NK-92 treated with Interleukin-12 subunit alpha and Interleukin-12 subunit beta, amount 100 ng/mL, for 24 hours (cell line): ENCODE data around the gene CDK14.
"Not testable (repeated sequence)": the region's sequence is repeated elsewhere in the genome, so short reads cannot be mapped to it uniquely, and the experiment has no call there.

ENCODE experiments used
- DNase-seq: peaks from one replicate; lab custom pipeline; 2025; lab: John Stamatoyannopoulos, UW

The CDK14 gene

DNA sequence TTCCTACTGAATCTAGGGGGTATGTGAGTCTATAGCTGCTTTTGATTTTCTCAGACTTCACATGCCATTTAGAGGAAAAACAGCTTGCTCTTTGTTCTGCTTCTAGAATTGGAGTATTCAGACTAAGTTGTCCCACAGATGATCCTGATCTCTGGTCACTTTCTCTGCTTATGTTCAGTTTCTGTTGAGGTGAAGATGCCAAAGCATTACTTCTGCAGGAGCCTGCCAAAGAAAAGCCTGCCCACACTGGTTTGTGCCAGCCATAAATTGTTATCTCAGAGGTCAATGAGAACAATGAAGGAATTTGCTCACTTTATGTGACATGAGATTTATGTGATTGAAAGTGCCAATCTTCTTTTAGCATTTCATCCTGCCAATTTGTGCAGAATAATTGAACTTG is 163.6 kb downstream of the CDK14 start:
- no peak for DNase-seq

DNA sequence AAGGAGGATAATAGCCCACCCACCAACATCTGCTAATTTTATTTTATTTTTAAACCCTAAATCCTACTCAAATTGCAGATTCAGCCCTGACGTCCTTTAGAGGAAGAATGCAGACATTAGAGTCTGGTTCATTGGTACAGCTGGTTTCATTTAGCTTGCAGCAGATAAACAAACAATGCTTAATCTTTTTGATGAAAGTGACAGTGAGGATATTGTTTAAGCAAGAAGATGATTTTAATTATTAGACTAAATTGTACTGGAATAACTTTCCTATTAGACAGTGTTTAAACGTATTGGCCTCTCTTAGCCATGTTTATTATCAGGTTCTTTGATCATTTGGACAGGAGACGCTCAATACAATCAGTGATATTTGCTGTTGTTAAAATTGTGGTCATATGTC is 164.8 kb downstream of the CDK14 start:
- no peak for DNase-seq

DNA sequence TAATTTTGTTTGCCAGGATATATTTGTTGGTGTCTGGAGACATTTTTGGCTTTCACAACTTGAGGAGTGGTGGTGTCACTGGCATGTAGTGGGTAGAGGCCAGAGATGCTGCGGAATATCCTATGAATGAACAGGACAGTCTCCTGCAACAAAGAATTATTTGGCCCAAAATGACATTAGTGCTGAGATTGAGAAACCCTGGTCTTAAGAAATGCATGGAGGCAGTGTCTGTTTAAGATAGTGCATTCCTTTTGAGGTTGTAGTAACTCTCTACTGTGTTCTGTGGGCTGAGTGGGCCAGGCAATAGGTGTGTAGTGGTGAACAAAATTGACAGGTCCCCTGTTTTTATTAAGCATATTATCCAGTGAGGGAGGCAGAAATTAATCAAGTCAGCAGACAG is 165.5 kb downstream of the CDK14 start:
- DNase-seq = no peak

DNA sequence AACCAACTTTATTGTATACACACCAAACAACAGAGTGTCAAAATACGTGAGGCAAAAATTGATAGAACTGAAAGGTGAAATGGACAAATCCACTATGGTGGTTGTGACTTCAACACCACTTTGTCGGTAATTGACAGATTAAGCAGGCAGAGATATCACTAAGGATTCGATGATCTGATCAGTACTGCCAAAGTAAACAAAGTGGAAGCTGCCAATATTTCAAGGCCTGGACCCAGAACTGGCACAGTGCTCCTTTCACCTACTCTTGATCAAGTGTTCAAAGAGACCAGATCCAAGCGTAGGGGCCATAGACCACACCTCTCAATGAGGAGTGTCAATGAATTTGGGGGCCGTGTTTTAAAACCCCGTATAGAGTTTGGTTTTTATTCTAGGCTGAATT is 167.0 kb downstream of the CDK14 start:
- DNase-seq = no peak

DNA sequence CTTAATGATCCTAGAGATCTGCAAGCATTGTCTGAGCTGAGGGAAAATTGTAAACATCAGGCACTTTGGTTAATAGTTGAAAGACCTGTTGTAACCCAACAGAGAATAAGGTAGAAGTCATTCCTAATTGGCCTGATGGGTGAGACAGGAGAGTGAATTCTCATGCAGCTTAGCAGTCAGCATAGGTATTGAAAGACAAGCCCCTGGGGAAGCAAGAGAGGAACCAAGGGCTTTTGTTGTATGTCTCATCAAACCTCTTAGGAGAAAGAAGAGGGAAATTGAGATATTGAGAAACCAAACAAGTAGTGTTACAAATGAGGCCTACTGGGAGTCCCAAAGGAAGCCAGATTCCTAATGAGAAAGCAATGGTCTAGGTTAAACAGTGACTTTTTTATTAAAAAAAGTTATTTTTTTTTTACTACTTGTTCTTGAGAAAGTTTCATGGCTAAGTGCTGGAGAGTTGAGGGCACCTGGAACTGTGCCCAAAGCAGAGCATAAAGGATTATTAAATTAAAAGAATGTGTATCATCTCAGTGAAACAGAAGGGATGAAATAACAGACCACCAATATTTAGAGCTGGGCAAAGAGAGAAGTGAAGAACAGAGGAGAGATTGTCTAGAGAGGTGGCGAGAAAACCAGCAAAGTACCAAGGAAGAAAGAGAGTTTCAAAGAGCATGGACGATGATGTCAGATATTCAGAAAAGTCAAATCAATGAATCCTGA is 168.9 kb downstream of the CDK14 start:
- DNase-seq = no peak

DNA sequence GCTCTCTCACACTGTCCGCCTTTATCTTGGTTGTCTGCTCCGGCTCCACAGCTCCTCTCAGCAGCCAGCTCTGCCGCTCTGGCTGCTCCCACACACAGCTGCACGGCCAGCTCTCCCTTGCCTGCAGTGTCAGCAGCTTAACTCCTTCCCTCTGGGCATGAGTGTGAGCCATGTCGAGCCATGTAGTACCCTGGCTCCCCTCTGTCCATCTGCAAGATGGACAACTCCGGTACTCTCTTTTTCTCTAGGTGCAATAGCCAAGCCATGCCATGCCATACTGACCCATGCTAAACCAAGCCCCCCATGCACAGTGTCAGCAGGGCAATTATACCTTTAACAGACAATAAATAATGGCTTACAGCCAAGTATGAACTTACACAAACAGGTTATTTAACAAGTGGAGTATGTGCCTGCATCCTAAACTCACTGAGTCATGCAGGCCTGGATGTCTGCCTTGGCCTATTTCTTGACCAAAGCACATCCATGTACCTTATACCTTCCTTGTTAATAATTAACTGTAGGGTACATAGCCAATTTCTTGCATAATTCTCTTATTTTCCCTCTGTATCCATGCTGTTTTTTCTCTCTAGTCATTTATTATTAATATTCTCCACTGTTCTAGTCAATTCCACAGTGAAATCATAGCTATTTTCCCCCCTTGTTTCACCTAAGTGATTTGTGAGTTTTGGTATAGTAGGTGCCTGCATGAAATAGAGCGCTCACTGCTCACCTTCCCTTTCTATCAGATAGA is 170.9 kb downstream of the CDK14 start:
- DNase-seq = no peak

DNA sequence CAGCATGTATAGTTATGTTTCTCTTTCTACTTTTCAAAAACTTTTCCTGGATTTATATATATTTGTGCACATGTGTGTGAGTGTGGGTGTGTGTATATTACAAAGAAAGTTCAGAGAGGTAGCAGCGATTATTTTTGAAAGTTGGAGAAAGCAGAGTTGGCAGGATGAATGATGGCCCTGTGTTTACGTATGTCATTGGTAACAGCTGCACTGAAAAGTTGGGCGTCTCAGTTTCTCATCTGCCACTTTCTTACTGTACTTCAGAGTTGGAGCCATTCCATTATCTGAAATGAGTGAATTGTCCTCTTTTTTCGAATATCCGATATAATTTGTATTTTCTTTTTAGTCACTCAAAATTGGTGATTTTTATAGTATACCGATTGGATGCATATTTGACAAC is 172.2 kb downstream of the CDK14 start:
- no peak for DNase-seq

DNA sequence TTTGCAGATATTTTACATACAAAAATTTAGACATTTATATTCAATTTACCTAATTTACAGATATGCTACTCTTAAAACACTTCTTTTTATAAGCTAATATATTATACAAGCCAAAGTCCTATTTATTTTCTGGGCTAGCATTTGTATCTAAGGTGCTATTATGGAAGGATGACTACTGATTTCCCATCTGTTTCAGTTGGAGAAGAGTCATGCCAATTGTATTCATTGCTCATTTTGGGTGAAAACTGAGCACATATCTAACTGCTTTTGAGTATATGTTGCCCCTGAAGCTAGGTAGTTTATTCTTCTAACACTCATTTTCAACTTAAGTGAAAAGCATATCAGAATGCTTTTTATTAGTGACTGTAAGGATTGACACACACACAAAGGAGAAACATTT is 172.9 kb downstream of the CDK14 start:
- DNase-seq = no peak

DNA sequence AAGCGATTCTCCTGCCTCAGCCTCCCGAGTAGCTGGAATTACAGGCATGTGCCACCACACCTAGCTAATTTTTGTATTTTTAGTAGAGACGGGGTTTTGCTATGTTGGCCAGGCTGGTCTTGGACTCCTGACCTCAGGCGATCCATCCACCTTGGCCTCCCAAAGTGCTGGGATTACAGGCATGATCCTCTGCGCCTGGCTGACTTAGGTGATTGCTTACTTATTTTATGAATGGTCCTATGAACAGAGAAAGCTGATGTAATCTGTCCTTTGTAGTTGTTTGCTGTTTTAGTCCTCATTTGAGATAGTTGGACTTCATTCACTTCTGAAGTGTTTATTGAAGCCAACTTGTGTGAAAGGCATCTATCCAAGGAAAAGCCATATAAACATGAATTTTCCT is 173.4 kb downstream of the CDK14 start:
- not testable (repeated sequence) for DNase-seq

DNA sequence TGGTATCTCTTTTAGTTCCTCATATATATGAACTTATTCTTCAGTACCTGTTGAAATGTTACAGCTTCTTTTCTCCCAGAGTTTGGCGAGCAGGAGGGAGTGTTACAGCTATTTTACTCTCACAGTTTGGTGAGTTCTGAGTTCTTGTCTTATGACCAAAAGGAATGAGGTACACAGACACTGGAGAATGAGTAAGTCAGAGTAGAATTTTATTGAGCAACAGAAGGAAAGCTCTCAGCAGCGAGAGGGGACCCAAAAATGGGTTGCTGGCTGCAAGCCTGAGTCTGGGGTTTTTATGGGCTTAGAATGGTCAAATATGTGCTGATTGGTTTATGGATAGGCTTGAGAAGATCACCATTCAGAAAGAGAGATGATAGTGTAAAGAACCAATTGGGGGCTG is 175.2 kb downstream of the CDK14 start:
- no peak for DNase-seq

DNA sequence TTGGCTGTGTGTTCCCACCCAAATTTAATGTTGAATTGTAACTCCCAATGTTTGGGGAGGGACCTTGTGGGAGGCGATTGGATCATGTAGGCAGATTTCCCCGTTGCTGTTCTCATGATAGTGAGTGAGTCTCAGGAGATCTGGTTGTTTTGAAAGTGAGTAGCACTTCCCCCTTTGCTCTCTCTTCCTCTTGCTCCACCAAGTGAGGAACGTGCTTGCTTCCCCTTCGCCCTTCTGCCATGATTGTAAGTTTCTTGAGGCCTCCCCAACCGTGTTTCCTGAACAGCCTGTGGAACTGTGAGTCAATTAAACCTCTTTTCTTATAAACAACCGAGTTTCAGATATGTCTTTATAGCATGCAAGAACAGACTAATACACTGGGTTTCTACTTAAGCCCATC is 176.3 kb downstream of the CDK14 start:
- DNase-seq = no peak

DNA sequence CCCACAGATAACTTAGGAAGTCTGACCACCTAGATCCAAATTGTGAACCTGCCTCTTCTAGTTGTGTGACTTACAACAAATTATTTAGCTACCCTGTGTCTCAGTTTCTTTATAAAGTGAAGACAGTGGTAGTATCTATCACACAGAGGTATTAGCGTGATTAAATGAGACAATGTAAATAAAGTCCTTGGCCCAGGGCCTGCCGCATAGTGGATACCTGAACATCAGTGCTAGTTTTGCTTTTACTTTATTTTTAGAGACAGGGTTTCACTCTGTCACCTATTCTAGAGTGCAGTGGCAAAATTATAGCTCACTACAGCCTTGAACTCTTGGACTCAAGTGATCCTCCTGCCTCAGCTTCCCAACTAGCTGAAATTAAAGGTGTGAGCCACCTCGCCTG is 177.1 kb downstream of the CDK14 start:
- no peak for DNase-seq

DNA sequence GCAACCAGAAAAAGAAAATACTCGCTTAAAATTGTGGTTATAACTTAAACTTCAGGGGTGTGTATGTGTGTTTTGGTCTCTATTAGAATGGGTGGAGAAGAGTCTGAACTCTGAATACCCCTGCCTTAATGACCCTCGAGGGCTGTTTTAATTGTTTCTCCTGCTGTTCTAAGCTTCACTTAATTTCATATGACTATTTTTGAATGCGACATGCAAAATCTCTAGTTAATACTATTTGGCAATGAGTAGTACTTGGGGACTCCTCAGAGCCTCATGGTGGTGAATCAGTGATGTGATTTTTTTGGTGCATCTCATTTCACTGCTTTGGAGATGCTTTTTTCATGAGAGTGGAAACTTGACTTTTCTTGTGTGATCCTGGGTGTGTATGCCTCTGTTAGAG is 178.6 kb downstream of the CDK14 start:
- DNase-seq = no peak

DNA sequence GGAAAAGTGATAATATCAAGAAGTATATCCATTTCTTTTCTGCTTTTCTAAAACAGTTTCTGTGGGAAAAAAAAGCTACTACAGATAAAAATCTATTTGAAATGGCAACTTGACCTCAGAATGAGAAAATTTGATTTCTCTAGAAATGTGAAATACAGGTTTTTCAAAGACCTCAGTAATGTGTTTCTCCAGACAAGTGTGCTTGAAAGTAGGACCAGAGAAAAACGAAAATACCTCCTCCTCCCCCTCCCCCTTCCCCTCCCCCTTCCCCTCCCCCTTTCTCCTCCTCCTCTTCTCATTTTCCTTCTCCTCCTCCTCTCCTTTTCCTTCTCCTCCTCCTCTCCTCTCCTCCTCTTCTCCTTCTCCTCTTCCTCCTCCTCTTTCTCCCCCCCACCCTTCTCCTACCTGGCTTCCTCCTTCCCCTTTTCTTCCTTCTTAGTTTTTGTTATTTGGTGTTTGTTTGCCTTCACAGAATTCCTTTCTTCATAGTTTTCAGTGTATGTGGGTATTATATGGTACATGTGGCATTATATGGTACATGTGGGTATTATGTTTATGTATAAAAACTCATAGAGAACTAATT is 179.4 kb downstream of the CDK14 start:
- no peak for DNase-seq

DNA sequence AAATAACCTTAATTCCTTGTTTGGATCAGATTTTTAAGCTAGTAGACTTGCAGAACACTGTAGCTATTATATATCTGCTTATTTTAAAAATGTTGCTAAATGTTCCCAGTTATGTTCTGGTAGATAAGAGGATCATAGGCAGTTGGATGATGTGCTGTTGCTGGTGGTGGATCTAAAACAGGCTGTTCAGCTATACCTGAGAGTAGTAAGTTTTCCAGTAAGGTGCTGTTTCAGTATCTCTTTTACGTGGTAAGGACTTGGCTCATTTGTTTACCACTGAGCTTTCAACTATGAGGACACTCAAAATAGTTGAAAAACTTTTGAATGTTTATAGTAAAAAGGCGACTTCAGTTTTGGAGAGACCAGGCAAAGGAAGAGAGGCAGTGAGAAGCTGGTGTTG is 180.9 kb downstream of the CDK14 start:
- no peak for DNase-seq

DNA sequence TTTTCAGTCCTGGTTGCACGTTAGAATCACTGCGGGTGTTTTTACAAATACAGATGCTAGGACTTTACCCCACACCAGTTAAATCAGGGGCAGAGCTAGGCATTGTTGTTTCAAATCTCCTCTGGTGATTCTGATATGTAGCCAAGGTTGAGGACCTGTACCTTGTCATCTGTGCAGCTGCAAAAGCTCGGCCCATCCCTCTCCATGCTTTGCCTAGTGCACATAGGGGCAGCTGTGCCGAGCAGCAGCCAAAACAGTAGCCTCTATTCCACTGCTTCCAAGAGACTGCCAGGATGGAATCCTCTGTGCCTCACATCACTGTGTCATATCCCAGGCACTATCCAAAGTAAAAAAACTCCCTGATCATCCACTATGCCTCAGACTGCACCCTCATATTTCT is 181.3 kb downstream of the CDK14 start:
- DNase-seq = no peak

DNA sequence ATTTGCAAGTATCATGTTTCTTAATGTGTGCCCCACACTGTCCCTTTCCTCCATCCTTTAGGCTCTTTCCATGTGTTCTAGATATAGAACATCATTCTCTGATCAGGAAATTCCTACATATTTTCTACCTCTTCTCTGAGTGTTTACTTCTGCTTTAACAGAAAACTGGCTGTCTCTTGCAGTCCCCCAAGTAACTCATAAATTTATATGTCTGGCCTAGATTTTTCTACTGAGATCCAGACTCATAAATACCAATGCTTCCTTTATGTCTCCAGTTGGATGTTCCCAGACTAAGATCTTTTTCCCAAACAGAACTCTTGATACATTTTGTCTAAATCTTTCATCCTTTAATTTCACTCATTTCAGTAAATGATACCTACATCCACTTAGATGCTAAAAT is 181.8 kb downstream of the CDK14 start:
- no peak for DNase-seq

DNA sequence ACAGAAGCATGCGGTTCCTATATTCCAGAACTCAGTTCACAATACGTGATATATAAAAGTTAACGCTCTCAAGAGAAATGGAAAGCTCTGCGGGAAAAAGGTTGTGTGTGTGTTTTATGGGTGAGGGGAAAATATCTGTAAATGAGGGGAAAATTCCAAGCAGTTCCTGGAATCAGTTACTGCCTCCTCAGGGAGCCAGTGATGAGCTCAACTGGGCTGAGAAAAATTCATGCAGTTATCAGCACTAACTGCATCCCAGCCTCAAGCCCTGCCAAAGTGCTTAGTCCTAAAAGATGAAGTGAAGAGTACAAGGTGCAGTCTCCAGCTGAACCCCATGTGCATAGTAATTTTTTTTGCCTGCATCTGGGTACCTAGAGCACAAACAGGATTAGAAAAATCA is 191.9 kb downstream of the CDK14 start:
- no peak for DNase-seq

DNA sequence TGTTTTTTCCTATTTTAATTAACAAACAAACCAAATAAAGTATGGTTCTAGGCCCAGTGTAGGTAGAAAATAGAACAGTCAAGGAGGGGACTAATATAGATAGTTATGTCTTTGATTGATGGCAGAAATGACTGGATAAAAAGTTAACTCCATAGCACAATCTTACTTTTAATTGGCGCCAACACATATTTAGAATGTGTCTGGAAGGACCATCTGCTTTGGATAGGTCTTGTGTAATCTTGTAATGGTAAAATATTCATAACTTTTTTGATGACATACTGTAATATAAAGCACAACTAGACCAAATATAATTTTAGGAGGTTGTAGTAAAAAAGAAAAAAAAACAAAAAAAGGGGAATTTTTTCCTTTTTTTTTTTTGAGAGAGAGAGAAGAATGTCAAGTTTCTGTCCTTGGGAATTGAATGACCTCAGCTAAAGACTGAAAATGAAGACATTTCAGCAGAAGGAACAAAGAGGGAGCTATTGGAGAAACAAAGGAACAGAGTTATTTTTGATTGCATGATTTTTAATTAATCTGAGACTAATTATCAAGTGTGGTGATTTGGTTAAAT is 193.7 kb downstream of the CDK14 start:
- DNase-seq = no peak

DNA sequence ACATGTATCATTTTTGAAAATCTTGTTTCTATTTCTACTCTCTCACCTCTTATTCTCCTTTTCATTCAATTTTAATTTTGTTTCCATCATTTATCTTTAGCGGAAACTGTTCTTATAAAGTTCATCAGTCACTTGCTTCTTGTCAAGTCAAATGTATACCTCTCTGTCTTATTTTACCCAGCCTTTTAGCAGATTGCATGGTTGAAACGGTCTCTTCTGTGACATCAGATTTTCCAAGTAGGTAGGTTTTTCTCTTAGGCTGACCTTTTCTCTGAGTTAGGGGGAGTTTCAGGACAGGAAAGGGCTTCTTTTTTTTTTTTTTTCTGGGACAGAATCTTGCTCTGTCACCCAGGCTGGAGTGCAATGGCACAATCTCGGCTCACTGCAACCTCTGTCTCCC is 195.5 kb downstream of the CDK14 start:
- DNase-seq = no peak

DNA sequence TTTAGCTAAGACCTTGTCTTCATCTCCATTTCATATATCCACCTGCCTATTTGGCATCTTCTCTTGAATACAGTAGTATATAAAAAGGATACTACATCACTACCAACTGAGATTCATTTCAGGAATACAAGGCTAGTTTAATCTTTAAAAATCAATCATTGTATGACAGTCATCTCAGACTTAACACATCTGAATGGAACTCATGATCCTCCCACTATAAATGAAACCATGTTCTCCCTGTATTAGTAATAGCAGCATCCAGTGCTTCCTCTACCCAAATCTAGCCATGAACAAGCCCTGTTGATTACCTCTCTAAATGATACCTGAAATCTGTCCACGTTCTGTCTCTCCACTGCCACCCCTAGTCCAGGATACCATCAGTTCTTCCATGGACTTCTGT is 196.2 kb downstream of the CDK14 start:
- DNase-seq = no peak

DNA sequence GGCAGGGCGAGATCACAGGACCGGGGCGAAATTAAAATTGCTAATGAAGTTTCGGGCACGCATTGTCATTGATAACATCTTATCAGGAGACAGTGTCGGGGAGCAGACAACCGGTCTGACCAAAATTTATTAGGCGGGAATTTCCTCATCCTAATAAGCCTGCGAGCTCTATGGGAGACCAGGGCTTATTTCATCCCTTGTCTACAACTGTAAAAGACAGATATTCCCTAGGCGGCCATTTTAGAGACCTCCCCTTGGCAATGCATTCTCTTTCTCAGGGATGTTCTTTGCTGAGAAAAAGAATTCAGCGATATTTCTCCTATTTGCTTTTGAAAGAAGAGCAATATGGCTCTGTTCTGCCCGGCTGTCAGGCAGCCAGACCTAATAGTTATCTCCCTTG is 198.1 kb downstream of the CDK14 start:
- DNase-seq = not testable (repeated sequence)

DNA sequence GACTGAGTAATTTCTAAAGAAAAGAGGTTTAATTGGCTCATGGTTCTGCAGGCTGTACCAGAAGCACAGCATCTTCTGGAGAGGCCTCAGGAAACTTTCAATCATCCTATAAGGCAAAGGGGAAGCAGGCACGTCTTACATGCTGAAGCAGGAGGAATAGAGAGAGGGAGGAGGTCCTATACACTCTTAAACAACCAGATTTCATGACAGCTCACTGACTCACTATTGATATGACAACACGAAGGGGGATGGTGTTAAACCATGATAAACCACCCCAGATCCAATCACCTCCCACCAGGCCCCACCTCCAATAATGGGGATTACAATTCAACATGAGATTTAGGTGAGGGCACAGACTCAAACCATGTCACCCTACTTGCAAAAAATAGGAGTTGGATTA is 201.5 kb downstream of the CDK14 start:
- DNase-seq = no peak
